ENCODE results near the gene KCNMB3. TPM values are rescaled to one million over a fixed set of nuclear protein-coding genes. Genes with fewer than 3 reads are reported as not detected.

Gene KCNMB3
- polyA plus RNA-seq (2013, experiment 1 of 2): 0.86 TPM
- polyA plus RNA-seq (2013, experiment 2 of 2): 0.96 TPM

GRCh38 chr3:179250803-179251476, at the start of gene KCNMB3:
Gene KCNMB3 (minus strand): TSS chr3:179251114. CDS start chr3:179250990, 124 bp downstream.
- Histone ChIP-seq H3K36me3 (replicated peaks in 1 of 2; ENCODE audit: control insufficient read depth in 2 of 2, insufficient read depth in 2 of 2, low read length in 2 of 2) (no peaks in the 10 kb centered on the region), H3K4ac (ENCODE audit: low read length) (no peak within 1 kb of the TSS), H2AK5ac (ENCODE audit: low read depth, low read length) (no peak within 1 kb of the TSS), H3K14ac (ENCODE audit: low read length) (no peak within 1 kb of the TSS), H3K9me3 (replicated peaks in 1 of 2; ENCODE audit: control insufficient read depth in 2 of 2, insufficient read depth in 1 of 2, low read depth in 1 of 2, low read length in 2 of 2) (no peaks in the 10 kb centered on the region), H3K79me1 (ENCODE audit: low read depth, low read length) (no peaks in the 10 kb centered on the region), H3K4me2 (ENCODE audit: insufficient read depth, low read length, poor library complexity, severe bottlenecking) (no peak within 1 kb of the TSS), H4K8ac (ENCODE audit: low read depth, low read length) (no peak within 1 kb of the TSS), H4K91ac (ENCODE audit: low read depth, low read length, poor library complexity) (no peak within 1 kb of the TSS), H3K9ac (ENCODE audit: low read depth, low read length, poor library complexity) (no peak within 1 kb of the TSS), H3K4me3 (ENCODE audit: low read length in 2 of 2) (no peak within 1 kb of the TSS), H2AFZ (ENCODE audit: low read length) (no peak within 1 kb of the TSS), H2BK15ac (ENCODE audit: low read length) (no peak within 1 kb of the TSS), H3K23ac (ENCODE audit: low read depth, low read length, poor library complexity) (no peak within 1 kb of the TSS), H2BK12ac (ENCODE audit: low read length) (no peak within 1 kb of the TSS), H3K18ac (ENCODE audit: low read length) (no peak within 1 kb of the TSS), H3K27me3 (ENCODE audit: control insufficient read depth in 3 of 3, insufficient read depth in 3 of 3, low read depth in 1 of 3, low read length in 3 of 3) (no peaks in the 10 kb centered on the region), H3K27ac (replicated peaks; ENCODE audit: low read length) (no peak within 1 kb of the TSS), H2BK120ac (ENCODE audit: low read depth, low read length) (no peak within 1 kb of the TSS), H2BK5ac (ENCODE audit: low read length) (no peak within 1 kb of the TSS), H3K4me1 (ENCODE audit: control insufficient read depth in 2 of 2, insufficient read depth in 1 of 2, low read depth in 1 of 2, low read length in 2 of 2) (no peaks in the 10 kb centered on the region)
- DNase-seq (ENCODE audit: low spot score): no peak
- no CpG with 5 or more reads among the region's 6 CpGs for WGBS, 2 donors (ENCODE audit: extremely low coverage in 2 of 2, insufficient read length in 2 of 2, insufficient replicate concordance in 1 of 2)

GRCh38 chr3:179299999-179300613, 49.2 kb upstream of the KCNMB3 start:
- Histone ChIP-seq H3K9ac (ENCODE audit: low read depth, low read length, poor library complexity) (no peak overlapping the region), H3K4me1 (ENCODE audit: control insufficient read depth in 2 of 2, insufficient read depth in 1 of 2, low read depth in 1 of 2, low read length in 2 of 2) (no peaks in the 10 kb centered on the region), H2AK5ac (ENCODE audit: low read depth, low read length) (no peak overlapping the region), H3K14ac (ENCODE audit: low read length) (no peak overlapping the region), H3K4ac (ENCODE audit: low read length) (no peak overlapping the region), H2AFZ (ENCODE audit: low read length) (no peak overlapping the region), H3K4me2 (ENCODE audit: insufficient read depth, low read length, poor library complexity, severe bottlenecking) (no peak overlapping the region), H3K27ac (replicated peaks; ENCODE audit: low read length) (no peak overlapping the region), H3K18ac (ENCODE audit: low read length) (no peak overlapping the region), H3K79me1 (ENCODE audit: low read depth, low read length) (no peaks in the 10 kb centered on the region), H3K36me3 (replicated peaks in 1 of 2; ENCODE audit: control insufficient read depth in 2 of 2, insufficient read depth in 2 of 2, low read length in 2 of 2) (no peaks in the 10 kb centered on the region), H2BK12ac (ENCODE audit: low read length) (no peak overlapping the region), H3K23ac (ENCODE audit: low read depth, low read length, poor library complexity) (no peak overlapping the region), H2BK120ac (ENCODE audit: low read depth, low read length) (no peak overlapping the region), H3K4me3 (ENCODE audit: low read length in 2 of 2) (no peak overlapping the region), H2BK15ac (ENCODE audit: low read length) (no peak overlapping the region), H4K91ac (ENCODE audit: low read depth, low read length, poor library complexity) (no peak overlapping the region), H3K9me3 (replicated peaks in 1 of 2; ENCODE audit: control insufficient read depth in 2 of 2, insufficient read depth in 1 of 2, low read depth in 1 of 2, low read length in 2 of 2) (peaks cover 4% of the 10 kb centered on the region in 2 donors), H4K8ac (ENCODE audit: low read depth, low read length) (no peak overlapping the region), H2BK5ac (ENCODE audit: low read length) (no peak overlapping the region), H3K27me3 (ENCODE audit: control insufficient read depth in 3 of 3, insufficient read depth in 3 of 3, low read depth in 1 of 3, low read length in 3 of 3) (no peaks in the 10 kb centered on the region)
- WGBS, 2 donors (ENCODE audit: extremely low coverage in 2 of 2, insufficient read length in 2 of 2, insufficient replicate concordance in 1 of 2): no CpG with 5 or more reads among the region's 5 CpGs
- no peak for DNase-seq (ENCODE audit: low spot score)

- Histone ChIP-seq H3K4me2 (ENCODE audit: insufficient read depth, low read length, poor library complexity, severe bottlenecking) (no peak overlapping the region), H4K8ac (ENCODE audit: low read depth, low read length) (no peak overlapping the region), H2BK12ac (ENCODE audit: low read length) (no peak overlapping the region), H3K9me3 (replicated peaks in 1 of 2; ENCODE audit: control insufficient read depth in 2 of 2, insufficient read depth in 1 of 2, low read depth in 1 of 2, low read length in 2 of 2) (peaks cover 4% of the 10 kb centered on the region in 2 donors), H3K27ac (replicated peaks; ENCODE audit: low read length) (no peak overlapping the region), H3K4me3 (ENCODE audit: low read length in 2 of 2) (no peak overlapping the region), H2BK120ac (ENCODE audit: low read depth, low read length) (no peak overlapping the region), H4K91ac (ENCODE audit: low read depth, low read length, poor library complexity) (no peak overlapping the region), H3K4ac (ENCODE audit: low read length) (no peak overlapping the region), H3K14ac (ENCODE audit: low read length) (no peak overlapping the region), H2BK5ac (ENCODE audit: low read length) (no peak overlapping the region), H2AK5ac (ENCODE audit: low read depth, low read length) (no peak overlapping the region), H3K9ac (ENCODE audit: low read depth, low read length, poor library complexity) (no peak overlapping the region), H2AFZ (ENCODE audit: low read length) (no peak overlapping the region), H3K23ac (ENCODE audit: low read depth, low read length, poor library complexity) (no peak overlapping the region), H3K36me3 (replicated peaks in 1 of 2; ENCODE audit: control insufficient read depth in 2 of 2, insufficient read depth in 2 of 2, low read length in 2 of 2) (no peaks in the 10 kb centered on the region), H2BK15ac (ENCODE audit: low read length) (no peak overlapping the region), H3K18ac (ENCODE audit: low read length) (no peak overlapping the region), H3K27me3 (ENCODE audit: control insufficient read depth in 3 of 3, insufficient read depth in 3 of 3, low read depth in 1 of 3, low read length in 3 of 3) (no peaks in the 10 kb centered on the region), H3K79me1 (ENCODE audit: low read depth, low read length) (no peaks in the 10 kb centered on the region), H3K4me1 (ENCODE audit: control insufficient read depth in 2 of 2, insufficient read depth in 1 of 2, low read depth in 1 of 2, low read length in 2 of 2) (no peaks in the 10 kb centered on the region)
- no CpG with 5 or more reads among the region's 2 CpGs for WGBS, 2 donors (ENCODE audit: extremely low coverage in 2 of 2, insufficient read length in 2 of 2, insufficient replicate concordance in 1 of 2)
- DNase-seq (ENCODE audit: low spot score): no peak
These were observed 48.4 kb upstream of the KCNMB3 start for GRCh38 chr3:179299316-179299715.

GRCh38 chr3:179297971-179298725, 47.2 kb upstream of the KCNMB3 start:
- H3K23ac ChIP-seq (ENCODE audit: low read depth, low read length, poor library complexity): no peak overlapping the region
- H2BK12ac ChIP-seq (ENCODE audit: low read length): no peak overlapping the region
- no peak overlapping the region for H2AK5ac ChIP-seq (ENCODE audit: low read depth, low read length)
- H3K18ac ChIP-seq (ENCODE audit: low read length): peak overlapping the region; percentile 39
- H3K4me2 ChIP-seq (ENCODE audit: insufficient read depth, low read length, poor library complexity, severe bottlenecking): no peak overlapping the region
- H3K14ac ChIP-seq (ENCODE audit: low read length): no peak overlapping the region
- no CpG with 5 or more reads among the region's 5 CpGs for WGBS, 2 donors (ENCODE audit: extremely low coverage in 2 of 2, insufficient read length in 2 of 2, insufficient replicate concordance in 1 of 2)
- H3K27me3 ChIP-seq (ENCODE audit: control insufficient read depth in 3 of 3, insufficient read depth in 3 of 3, low read depth in 1 of 3, low read length in 3 of 3): no peaks in the 10 kb centered on the region
- H3K79me1 ChIP-seq (ENCODE audit: low read depth, low read length): no peaks in the 10 kb centered on the region
- DNase-seq (ENCODE audit: low spot score): no peak
- H3K4ac ChIP-seq (ENCODE audit: low read length): no peak overlapping the region
- H4K91ac ChIP-seq (ENCODE audit: low read depth, low read length, poor library complexity): no peak overlapping the region
- no peaks in the 10 kb centered on the region for H3K4me1 ChIP-seq (ENCODE audit: control insufficient read depth in 2 of 2, insufficient read depth in 1 of 2, low read depth in 1 of 2, low read length in 2 of 2)
- no peak overlapping the region for H2BK5ac ChIP-seq (ENCODE audit: low read length)
- no peak overlapping the region for H2BK15ac ChIP-seq (ENCODE audit: low read length)
- no peak overlapping the region for H3K4me3 ChIP-seq (ENCODE audit: low read length in 2 of 2)
- no peaks in the 10 kb centered on the region for H3K36me3 ChIP-seq (replicated peaks in 1 of 2; ENCODE audit: control insufficient read depth in 2 of 2, insufficient read depth in 2 of 2, low read length in 2 of 2)
- H3K9me3 ChIP-seq (replicated peaks in 1 of 2; ENCODE audit: control insufficient read depth in 2 of 2, insufficient read depth in 1 of 2, low read depth in 1 of 2, low read length in 2 of 2): peaks cover 4% of the 10 kb centered on the region in 2 donors
- H4K8ac ChIP-seq (ENCODE audit: low read depth, low read length): no peak overlapping the region
- H2BK120ac ChIP-seq (ENCODE audit: low read depth, low read length): no peak overlapping the region
- no peak overlapping the region for H3K9ac ChIP-seq (ENCODE audit: low read depth, low read length, poor library complexity)
- H2AFZ ChIP-seq (ENCODE audit: low read length): no peak overlapping the region
- H3K27ac ChIP-seq (replicated peaks; ENCODE audit: low read length): no peak overlapping the region

Measured in neuronal stem cell (in vitro differentiated cells).